ENCODE data around the gene PIK3R2. TPM values are rescaled to one million over a fixed set of nuclear protein-coding genes. Genes with fewer than 3 reads are reported as not detected.

The PIK3R2 gene
- total and polyA plus RNA-seq, 2 experiments from 2014 or later = 8.5 to 66.6 TPM

DNA sequence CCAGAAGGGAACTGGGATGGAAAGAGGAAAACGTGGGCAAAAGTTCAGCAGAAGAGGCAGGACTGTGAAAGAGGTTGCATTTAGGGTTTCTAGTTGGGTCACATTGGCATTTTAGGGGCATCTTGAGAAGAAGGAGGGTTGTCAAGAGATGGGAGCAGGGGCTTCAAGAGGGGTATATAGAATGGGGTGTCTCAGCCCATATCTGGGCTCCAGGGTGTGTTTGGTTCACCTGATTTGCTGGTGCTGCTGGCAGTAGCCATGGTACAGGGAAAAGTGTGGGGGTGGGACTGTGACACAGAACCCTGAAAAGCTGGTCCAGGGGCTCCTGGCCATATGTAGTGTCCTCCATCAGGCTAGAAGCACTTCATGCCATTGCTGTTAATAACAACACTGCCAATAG, 32.8 kb upstream of the PIK3R2 start (continued):
- TF ChIP-seq, protein P1, sequence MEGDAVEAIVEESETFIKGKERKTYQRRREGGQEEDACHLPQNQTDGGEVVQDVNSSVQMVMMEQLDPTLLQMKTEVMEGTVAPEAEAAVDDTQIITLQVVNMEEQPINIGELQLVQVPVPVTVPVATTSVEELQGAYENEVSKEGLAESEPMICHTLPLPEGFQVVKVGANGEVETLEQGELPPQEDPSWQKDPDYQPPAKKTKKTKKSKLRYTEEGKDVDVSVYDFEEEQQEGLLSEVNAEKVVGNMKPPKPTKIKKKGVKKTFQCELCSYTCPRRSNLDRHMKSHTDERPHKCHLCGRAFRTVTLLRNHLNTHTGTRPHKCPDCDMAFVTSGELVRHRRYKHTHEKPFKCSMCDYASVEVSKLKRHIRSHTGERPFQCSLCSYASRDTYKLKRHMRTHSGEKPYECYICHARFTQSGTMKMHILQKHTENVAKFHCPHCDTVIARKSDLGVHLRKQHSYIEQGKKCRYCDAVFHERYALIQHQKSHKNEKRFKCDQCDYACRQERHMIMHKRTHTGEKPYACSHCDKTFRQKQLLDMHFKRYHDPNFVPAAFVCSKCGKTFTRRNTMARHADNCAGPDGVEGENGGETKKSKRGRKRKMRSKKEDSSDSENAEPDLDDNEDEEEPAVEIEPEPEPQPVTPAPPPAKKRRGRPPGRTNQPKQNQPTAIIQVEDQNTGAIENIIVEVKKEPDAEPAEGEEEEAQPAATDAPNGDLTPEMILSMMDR (conservative IDR thresholded peaks at IDR 0.05; ENCODE audit: low read depth in 2 of 2) = no peak
- TF ChIP-seq ZNF114 (CRISPR knock-in tag; IDR thresholded peaks at IDR 0.05) (no peak), JUNB (IDR thresholded peaks at IDR 0.05; ENCODE audit: unreplicated experiment) (no peak), STAT1 (IDR thresholded peaks at IDR 0.05; ENCODE audit: unreplicated experiment) (no peak)

DNA sequence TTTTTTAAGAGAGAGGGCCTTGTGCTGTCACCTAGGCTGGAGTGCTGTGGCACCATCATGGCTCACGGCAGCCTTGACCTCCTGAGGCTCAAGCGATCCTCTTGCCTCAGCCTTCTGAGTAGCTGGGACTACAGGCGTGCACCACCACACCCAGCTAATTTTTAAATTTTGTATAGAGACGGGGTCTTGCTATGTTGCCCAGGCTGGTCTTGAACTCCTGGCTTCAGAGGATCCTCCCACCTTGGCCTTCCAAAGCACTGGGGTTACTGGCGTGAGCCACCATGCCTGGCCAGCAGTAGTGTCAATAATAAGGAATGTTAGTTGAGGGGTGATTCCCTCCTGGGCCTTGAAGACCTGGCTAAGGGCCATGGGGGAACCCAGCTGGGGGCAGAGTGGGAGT, 31.8 kb upstream of the PIK3R2 start:
- no peak overlapping the region for H3K4me2 ChIP-seq
- H3K4me1 Mint-ChIP-seq = peaks cover 20% of the 10 kb centered on the region
- H3K4me3 ChIP-seq = no peak overlapping the region
- no peaks in the 10 kb centered on the region for H3F3A ChIP-seq (replicated peaks; ENCODE audit: low read depth)
- H3K36me3 ChIP-seq (ENCODE audit: insufficient read depth) = no peaks in the 10 kb centered on the region
- ATAC-seq (no peak), DNase-seq (ENCODE audit: low spot score) (no peak)
- no peaks in the 10 kb centered on the region for H3K9me2 ChIP-seq (ENCODE audit: insufficient read depth)
- H3K4me3 Mint-ChIP-seq = no peak overlapping the region
- H3K79me2 ChIP-seq (replicated peaks; ENCODE audit: insufficient read depth) = peaks cover 13% of the 10 kb centered on the region
- H2AFZ ChIP-seq = no peak overlapping the region
- H3K27me3 Mint-ChIP-seq (ENCODE audit: insufficient read depth, low read depth, poor library complexity) = peaks cover 11% of the 10 kb centered on the region
- no peaks in the 10 kb centered on the region for H3K27me3 ChIP-seq (ENCODE audit: insufficient read depth)
- H3K27ac ChIP-seq (ENCODE audit: low read depth) = no peak overlapping the region
- H3K27ac Mint-ChIP-seq = no peak overlapping the region
- peaks cover 7% of the 10 kb centered on the region for H4K20me1 ChIP-seq (replicated peaks; ENCODE audit: insufficient read depth)
- TF ChIP-seq STAT1 (IDR thresholded peaks at IDR 0.05; ENCODE audit: unreplicated experiment) (no peak), ZNF114 (CRISPR knock-in tag; IDR thresholded peaks at IDR 0.05) (no peak), ETS1 (IDR thresholded peaks at IDR 0.05) (no peak), EZH2phosphoT487 (IDR thresholded peaks at IDR 0.05; ENCODE audit: unreplicated experiment) (no peak)
- peaks cover 12% of the 10 kb centered on the region for H3K36me3 Mint-ChIP-seq (ENCODE audit: low read depth)
- no peaks in the 10 kb centered on the region for H3K9me3 Mint-ChIP-seq
- peaks cover 14% of the 10 kb centered on the region; the same call in 1 of the 2 replicates for H3K4me1 ChIP-seq (ENCODE audit: insufficient read depth)

DNA sequence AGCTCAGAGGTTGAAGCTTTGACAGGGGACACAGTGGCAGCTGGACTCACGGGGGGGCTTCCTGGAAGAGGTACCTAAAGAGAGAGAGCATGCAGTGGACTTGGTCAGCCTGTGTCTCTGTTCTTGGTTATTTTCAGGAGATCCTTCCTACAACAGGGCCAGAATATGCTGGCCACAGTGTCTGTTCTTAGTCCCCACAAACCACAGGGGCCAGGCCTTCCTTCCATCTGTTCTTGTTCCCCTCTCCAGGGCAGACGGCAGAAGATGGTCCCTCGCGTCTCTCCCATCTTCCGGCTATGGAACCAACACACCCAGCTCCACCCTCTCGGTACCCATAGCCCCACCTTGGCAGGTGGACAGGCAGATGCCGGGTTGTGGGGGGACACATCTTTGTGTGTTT, 30.5 kb upstream of the PIK3R2 start:
- Histone ChIP-seq H3K27ac (ENCODE audit: low read depth) (no peak overlapping the region), H3K4me3 (no peak overlapping the region), H4K20me1 (replicated peaks; ENCODE audit: insufficient read depth) (peaks cover 7% of the 10 kb centered on the region), H3K79me2 (replicated peaks; ENCODE audit: insufficient read depth) (peaks cover 13% of the 10 kb centered on the region), H3K27me3 (ENCODE audit: insufficient read depth) (no peaks in the 10 kb centered on the region), H3K9me2 (ENCODE audit: insufficient read depth) (no peaks in the 10 kb centered on the region), H3F3A (replicated peaks; ENCODE audit: low read depth) (no peaks in the 10 kb centered on the region), H3K4me2 (no peak overlapping the region), H3K36me3 (ENCODE audit: insufficient read depth) (no peaks in the 10 kb centered on the region), H3K4me1 (ENCODE audit: insufficient read depth) (peaks cover 9% of the 10 kb centered on the region; the same call in 1 of the 2 replicates), H2AFZ (no peak overlapping the region)
- peaks cover 11% of the 10 kb centered on the region for H3K27me3 Mint-ChIP-seq (ENCODE audit: insufficient read depth, low read depth, poor library complexity)
- DNase-seq (ENCODE audit: low spot score) = no peak
- TF ChIP-seq, protein P2, sequence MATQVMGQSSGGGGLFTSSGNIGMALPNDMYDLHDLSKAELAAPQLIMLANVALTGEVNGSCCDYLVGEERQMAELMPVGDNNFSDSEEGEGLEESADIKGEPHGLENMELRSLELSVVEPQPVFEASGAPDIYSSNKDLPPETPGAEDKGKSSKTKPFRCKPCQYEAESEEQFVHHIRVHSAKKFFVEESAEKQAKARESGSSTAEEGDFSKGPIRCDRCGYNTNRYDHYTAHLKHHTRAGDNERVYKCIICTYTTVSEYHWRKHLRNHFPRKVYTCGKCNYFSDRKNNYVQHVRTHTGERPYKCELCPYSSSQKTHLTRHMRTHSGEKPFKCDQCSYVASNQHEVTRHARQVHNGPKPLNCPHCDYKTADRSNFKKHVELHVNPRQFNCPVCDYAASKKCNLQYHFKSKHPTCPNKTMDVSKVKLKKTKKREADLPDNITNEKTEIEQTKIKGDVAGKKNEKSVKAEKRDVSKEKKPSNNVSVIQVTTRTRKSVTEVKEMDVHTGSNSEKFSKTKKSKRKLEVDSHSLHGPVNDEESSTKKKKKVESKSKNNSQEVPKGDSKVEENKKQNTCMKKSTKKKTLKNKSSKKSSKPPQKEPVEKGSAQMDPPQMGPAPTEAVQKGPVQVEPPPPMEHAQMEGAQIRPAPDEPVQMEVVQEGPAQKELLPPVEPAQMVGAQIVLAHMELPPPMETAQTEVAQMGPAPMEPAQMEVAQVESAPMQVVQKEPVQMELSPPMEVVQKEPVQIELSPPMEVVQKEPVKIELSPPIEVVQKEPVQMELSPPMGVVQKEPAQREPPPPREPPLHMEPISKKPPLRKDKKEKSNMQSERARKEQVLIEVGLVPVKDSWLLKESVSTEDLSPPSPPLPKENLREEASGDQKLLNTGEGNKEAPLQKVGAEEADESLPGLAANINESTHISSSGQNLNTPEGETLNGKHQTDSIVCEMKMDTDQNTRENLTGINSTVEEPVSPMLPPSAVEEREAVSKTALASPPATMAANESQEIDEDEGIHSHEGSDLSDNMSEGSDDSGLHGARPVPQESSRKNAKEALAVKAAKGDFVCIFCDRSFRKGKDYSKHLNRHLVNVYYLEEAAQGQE (IDR thresholded peaks at IDR 0.05; ENCODE audit: unreplicated experiment) = no peak
- no peak for TF ChIP-seq ETS1 (IDR thresholded peaks at IDR 0.05)
- TF ChIP-seq JUNB (IDR thresholded peaks at IDR 0.05; ENCODE audit: unreplicated experiment) = no peak
- no peak for TF ChIP-seq STAT1 (IDR thresholded peaks at IDR 0.05; ENCODE audit: unreplicated experiment)
- no peak for TF ChIP-seq ZNF114 (CRISPR knock-in tag; IDR thresholded peaks at IDR 0.05)
- TF ChIP-seq ZNF331 (CRISPR knock-in tag; IDR thresholded peaks at IDR 0.05; ENCODE audit: low read depth) = no peak
- TF ChIP-seq EZH2 (IDR thresholded peaks at IDR 0.05; ENCODE audit: low read depth, unreplicated experiment) = no peak
- TF ChIP-seq, protein P1 (conservative IDR thresholded peaks at IDR 0.05; ENCODE audit: low read depth in 2 of 2) = no peak
- no peaks in the 10 kb centered on the region for H3K9me3 Mint-ChIP-seq
- no peak for ATAC-seq
- no peak overlapping the region for H3K4me3 Mint-ChIP-seq
- peaks cover 13% of the 10 kb centered on the region for H3K36me3 Mint-ChIP-seq (ENCODE audit: low read depth)
- H3K27ac Mint-ChIP-seq = no peak overlapping the region
- peaks cover 17% of the 10 kb centered on the region for H3K4me1 Mint-ChIP-seq

All from GM23338 (cell line).